WTC11 (cell line): ENCODE data around the gene CHIT1. TPM values are rescaled to one million over a fixed set of nuclear protein-coding genes. Genes with fewer than 3 reads are reported as not detected.

Experiments used
- ATAC-seq: fragments of 200-7000 bp; cut with Tn5 transposase; 2 replicates; pipeline ENCODE4 v1.10.0; 2021; ENCODE audit warnings: mild to moderate bottlenecking, moderate library complexity
- CTCF ChIA-PET: fragments of 300-600 bp; sonication (Branson Sonifier 250); formaldehyde crosslinking; loops from one replicate; lab custom pipeline; 2021; ENCODE audit warnings: antibody characterized with exemption; lab: Charles Lee
- POLR2A ChIA-PET: fragments of 350-600 bp; sonication (Branson Sonifier 250); formaldehyde crosslinking; loops from one replicate; lab custom pipeline; 2021; ENCODE audit warnings: antibody characterized with exemption; lab: Charles Lee
- DNase-seq: peaks from one replicate; pipeline ENCODE4 v3.0.0; 2021; ENCODE audit warnings: low spot score
- H3K27ac Mint-ChIP-seq: 2 replicates; pipeline ENCODE4 v1.8.0; 2021; ENCODE audit warnings: mixed read lengths
- H3K27me3 Mint-ChIP-seq: 2 replicates; pipeline ENCODE4 v1.8.0; 2021; ENCODE audit warnings: low read depth, mild to moderate bottlenecking, moderate library complexity, mixed read lengths
- H3K36me3 Mint-ChIP-seq: 2 replicates; pipeline ENCODE4 v1.8.0; 2021; ENCODE audit warnings: mixed read lengths
- H3K4me1 Mint-ChIP-seq: 2 replicates; pipeline ENCODE4 v1.8.0; 2022; ENCODE audit warnings: mixed read lengths
- H3K4me3 Mint-ChIP-seq: 2 replicates; pipeline ENCODE4 v1.8.0; 2021; ENCODE audit warnings: mild to moderate bottlenecking, moderate library complexity, mixed read lengths
- H3K9me3 Mint-ChIP-seq: 2 replicates; pipeline ENCODE4 v1.8.0; 2021; ENCODE audit warnings: mixed read lengths
- CBFB ChIP-seq: sonication (generic); formaldehyde crosslinking; IDR thresholded peaks from 2 replicates; pipeline ENCODE4 v1.8.1; 2022; ENCODE audit warnings: mild to moderate bottlenecking, low read depth, missing genetic modification reagents
- CREB1 ChIP-seq: sonication (generic); formaldehyde crosslinking; IDR thresholded peaks from 2 replicates; pipeline ENCODE4 v1.8.0; 2023; ENCODE audit warnings: mild to moderate bottlenecking, missing genetic modification reagents
- CREM ChIP-seq: sonication (generic); formaldehyde crosslinking; IDR thresholded peaks from 2 replicates; pipeline ENCODE4 v1.8.1; 2022; ENCODE audit warnings: mild to moderate bottlenecking, missing genetic modification reagents, moderate library complexity
- EMX1 ChIP-seq: fragments of 250-450 bp; sonication (Bioruptor Pico); IDR thresholded peaks from 2 replicates; pipeline ENCODE4 v1.8.0; 2021; ENCODE audit warnings: mild to moderate bottlenecking
- ETV6 ChIP-seq: sonication (generic); formaldehyde crosslinking; IDR thresholded peaks from 2 replicates; pipeline ENCODE4 v1.8.1; 2022; ENCODE audit warnings: mild to moderate bottlenecking, missing genetic modification reagents
- FOXJ3 ChIP-seq: sonication (generic); formaldehyde crosslinking; IDR thresholded peaks from 2 replicates; pipeline ENCODE4 v1.9.0; 2021; ENCODE audit warnings: missing genetic modification reagents, mild to moderate bottlenecking, borderline replicate concordance
- IRF2 ChIP-seq: sonication (generic); formaldehyde crosslinking; IDR thresholded peaks from 2 replicates; pipeline ENCODE4 v1.8.0; 2022; ENCODE audit warnings: low read depth, missing genetic modification reagents, borderline replicate concordance
- JUN ChIP-seq: sonication (generic); formaldehyde crosslinking; IDR thresholded peaks from 2 replicates; pipeline ENCODE4 v1.8.0; 2023; ENCODE audit warnings: mild to moderate bottlenecking, missing genetic modification reagents
- KAT7 ChIP-seq: sonication (generic); formaldehyde crosslinking; IDR thresholded peaks from 2 replicates; pipeline ENCODE4 v1.8.1; 2023; ENCODE audit warnings: missing genetic modification reagents, mild to moderate bottlenecking, borderline replicate concordance
- MYBL2 ChIP-seq: sonication (generic); formaldehyde crosslinking; IDR thresholded peaks from 2 replicates; pipeline ENCODE4 v1.8.1; 2023; ENCODE audit warnings: mild to moderate bottlenecking, moderate library complexity, missing genetic modification reagents
- NFATC4 ChIP-seq: fragments of 250-450 bp; sonication (Bioruptor Pico); IDR thresholded peaks from 2 replicates; pipeline ENCODE4 v1.9.0; 2021; ENCODE audit warnings: mild to moderate bottlenecking
- NR1H2 ChIP-seq: sonication (generic); formaldehyde crosslinking; IDR thresholded peaks from 2 replicates; pipeline ENCODE4 v1.9.0; 2021; ENCODE audit warnings: mild to moderate bottlenecking, moderate library complexity, missing genetic modification reagents
- TEAD1 ChIP-seq: sonication (generic); formaldehyde crosslinking; IDR thresholded peaks from 2 replicates; pipeline ENCODE4 v1.8.0; 2022; ENCODE audit warnings: mild to moderate bottlenecking, missing genetic modification reagents
- ZNF121 ChIP-seq: sonication (generic); formaldehyde crosslinking; IDR thresholded peaks from 2 replicates; pipeline ENCODE4 v1.8.0; 2023; ENCODE audit warnings: missing genetic modification reagents
- total RNA-seq: library from RNA; stranded (reverse); gene quantifications from 3 replicates; pipeline ENCODE4 v1.2.3, GENCODE V29; 2021
- TF ChIP-seq, protein P1 (sequence below): sonication (generic); formaldehyde crosslinking; IDR thresholded peaks from 2 replicates; pipeline ENCODE4 v1.8.0; 2022; ENCODE audit warnings: mild to moderate bottlenecking, missing genetic modification reagents
- TF ChIP-seq, protein P2 (sequence below): sonication (generic); formaldehyde crosslinking; IDR thresholded peaks from 2 replicates; pipeline ENCODE4 v1.8.0; 2023; ENCODE audit warnings: missing genetic modification reagents
- TF ChIP-seq, protein P3 (sequence below): sonication (generic); formaldehyde crosslinking; IDR thresholded peaks from 2 replicates; pipeline ENCODE4 v1.8.1; 2022; ENCODE audit warnings: low read depth, missing genetic modification reagents, borderline replicate concordance
- TF ChIP-seq, protein P4 (sequence below): sonication (generic); formaldehyde crosslinking; IDR thresholded peaks from 2 replicates; pipeline ENCODE4 v1.8.1; 2023; ENCODE audit warnings: mild to moderate bottlenecking, missing genetic modification reagents, moderate library complexity
- TF ChIP-seq, protein P5 (sequence below): sonication (generic); formaldehyde crosslinking; IDR thresholded peaks from 2 replicates; pipeline ENCODE4 v1.8.0; 2022; ENCODE audit warnings: missing genetic modification reagents
- TF ChIP-seq, protein P6 (sequence below): sonication (generic); formaldehyde crosslinking; IDR thresholded peaks from 2 replicates; pipeline ENCODE4 v1.8.1; 2022; ENCODE audit warnings: low read depth, mild to moderate bottlenecking, moderate library complexity, missing genetic modification reagents, borderline replicate concordance
- TF ChIP-seq, protein P7 (sequence below): sonication (generic); formaldehyde crosslinking; IDR thresholded peaks from 2 replicates; pipeline ENCODE4 v1.8.1; 2023; ENCODE audit warnings: mild to moderate bottlenecking, missing genetic modification reagents

The CHIT1 gene
- total RNA-seq, 1 experiment from 2014 or later: 0.15 TPM

DNA sequence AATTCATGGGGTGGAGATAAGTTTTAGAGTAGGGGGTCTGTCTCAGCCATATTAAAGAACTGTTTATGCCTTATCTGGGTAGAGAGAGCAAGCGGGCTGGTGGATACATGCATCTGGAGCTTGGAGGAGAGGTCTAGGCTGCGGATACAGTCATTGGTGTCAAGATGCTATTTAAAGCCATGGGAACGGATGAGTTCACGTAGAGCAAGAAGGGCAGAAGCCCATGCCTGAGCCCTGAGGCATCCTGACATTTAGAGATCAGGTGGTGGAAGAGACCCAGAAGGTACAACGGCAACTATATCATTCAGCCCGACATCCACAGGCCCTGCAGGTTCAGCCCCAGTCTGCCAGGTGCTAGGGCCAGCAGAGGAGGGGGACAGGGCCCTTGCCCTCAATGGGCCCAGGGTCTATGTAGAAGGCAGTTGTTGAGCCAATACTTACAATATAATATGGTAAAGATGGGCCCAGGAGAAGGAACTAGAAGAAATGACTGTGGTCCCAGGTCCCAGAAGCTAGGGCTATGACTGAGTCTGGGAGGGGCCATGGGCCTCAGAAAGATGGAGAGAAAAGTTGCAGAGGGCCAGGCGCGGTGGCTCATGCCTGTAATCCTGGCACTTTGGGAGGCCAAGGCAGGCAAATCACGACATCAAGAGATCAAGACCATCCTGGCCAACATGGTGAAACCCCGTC, 27.8 kb downstream of the CHIT1 start (continued):
- TF ChIP-seq, protein P1, sequence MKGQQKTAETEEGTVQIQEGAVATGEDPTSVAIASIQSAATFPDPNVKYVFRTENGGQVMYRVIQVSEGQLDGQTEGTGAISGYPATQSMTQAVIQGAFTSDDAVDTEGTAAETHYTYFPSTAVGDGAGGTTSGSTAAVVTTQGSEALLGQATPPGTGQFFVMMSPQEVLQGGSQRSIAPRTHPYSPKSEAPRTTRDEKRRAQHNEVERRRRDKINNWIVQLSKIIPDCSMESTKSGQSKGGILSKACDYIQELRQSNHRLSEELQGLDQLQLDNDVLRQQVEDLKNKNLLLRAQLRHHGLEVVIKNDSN (CRISPR knock-in tag): no peak

DNA sequence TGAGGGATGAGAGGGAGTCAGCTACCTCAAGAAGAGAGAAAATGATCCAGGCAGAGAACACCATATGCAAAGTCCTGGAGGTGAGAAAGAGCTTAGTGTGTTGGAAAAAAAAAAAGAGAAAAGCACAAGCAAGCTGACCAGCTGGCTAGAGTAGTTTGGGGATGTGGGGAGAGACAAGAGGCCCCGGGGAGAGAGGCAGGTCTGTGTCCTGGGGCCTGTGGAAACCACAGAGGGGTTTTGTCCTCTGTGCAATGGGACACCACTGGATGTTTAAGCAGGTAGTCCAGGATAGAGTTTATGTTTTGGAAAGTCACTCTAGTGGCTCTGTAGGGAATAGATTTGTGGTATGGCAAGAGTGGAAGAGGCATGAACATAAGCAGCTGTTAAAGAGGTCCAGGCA, 28.6 kb downstream of the CHIT1 start:
- CTCF ChIA-PET: interaction anchor here (0.8 to 2.3 kb wide), 4 partner anchors 15 to 83 kb away, joined by 3 to 12 read pairs (median 7); partner anchors contain the start of gene ADORA1
- TF ChIP-seq IRF2 (CRISPR knock-in tag) (no peak), NFATC4 (no peak), EMX1 (CRISPR knock-in tag) (no peak), KAT7 (no peak), CREB1 (CRISPR knock-in tag) (no peak), FOXJ3 (CRISPR knock-in tag) (no peak), CREM (no peak), CBFB (CRISPR knock-in tag) (no peak), ETV6 (CRISPR knock-in tag) (no peak), TEAD1 (CRISPR knock-in tag) (no peak), MYBL2 (CRISPR knock-in tag) (no peak), ZNF121 (CRISPR knock-in tag) (no peak), NR1H2 (CRISPR knock-in tag) (no peak), JUN (CRISPR knock-in tag) (no peak)
- TF ChIP-seq, protein P2, sequence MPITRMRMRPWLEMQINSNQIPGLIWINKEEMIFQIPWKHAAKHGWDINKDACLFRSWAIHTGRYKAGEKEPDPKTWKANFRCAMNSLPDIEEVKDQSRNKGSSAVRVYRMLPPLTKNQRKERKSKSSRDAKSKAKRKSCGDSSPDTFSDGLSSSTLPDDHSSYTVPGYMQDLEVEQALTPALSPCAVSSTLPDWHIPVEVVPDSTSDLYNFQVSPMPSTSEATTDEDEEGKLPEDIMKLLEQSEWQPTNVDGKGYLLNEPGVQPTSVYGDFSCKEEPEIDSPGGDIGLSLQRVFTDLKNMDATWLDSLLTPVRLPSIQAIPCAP (CRISPR knock-in tag): no peak
- TF ChIP-seq, protein P3, sequence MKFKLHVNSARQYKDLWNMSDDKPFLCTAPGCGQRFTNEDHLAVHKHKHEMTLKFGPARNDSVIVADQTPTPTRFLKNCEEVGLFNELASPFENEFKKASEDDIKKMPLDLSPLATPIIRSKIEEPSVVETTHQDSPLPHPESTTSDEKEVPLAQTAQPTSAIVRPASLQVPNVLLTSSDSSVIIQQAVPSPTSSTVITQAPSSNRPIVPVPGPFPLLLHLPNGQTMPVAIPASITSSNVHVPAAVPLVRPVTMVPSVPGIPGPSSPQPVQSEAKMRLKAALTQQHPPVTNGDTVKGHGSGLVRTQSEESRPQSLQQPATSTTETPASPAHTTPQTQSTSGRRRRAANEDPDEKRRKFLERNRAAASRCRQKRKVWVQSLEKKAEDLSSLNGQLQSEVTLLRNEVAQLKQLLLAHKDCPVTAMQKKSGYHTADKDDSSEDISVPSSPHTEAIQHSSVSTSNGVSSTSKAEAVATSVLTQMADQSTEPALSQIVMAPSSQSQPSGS: no peak
- TF ChIP-seq, protein P4, sequence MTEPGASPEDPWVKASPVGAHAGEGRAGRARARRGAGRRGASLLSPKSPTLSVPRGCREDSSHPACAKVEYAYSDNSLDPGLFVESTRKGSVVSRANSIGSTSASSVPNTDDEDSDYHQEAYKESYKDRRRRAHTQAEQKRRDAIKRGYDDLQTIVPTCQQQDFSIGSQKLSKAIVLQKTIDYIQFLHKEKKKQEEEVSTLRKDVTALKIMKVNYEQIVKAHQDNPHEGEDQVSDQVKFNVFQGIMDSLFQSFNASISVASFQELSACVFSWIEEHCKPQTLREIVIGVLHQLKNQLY (CRISPR knock-in tag): no peak
- TF ChIP-seq, protein P5, sequence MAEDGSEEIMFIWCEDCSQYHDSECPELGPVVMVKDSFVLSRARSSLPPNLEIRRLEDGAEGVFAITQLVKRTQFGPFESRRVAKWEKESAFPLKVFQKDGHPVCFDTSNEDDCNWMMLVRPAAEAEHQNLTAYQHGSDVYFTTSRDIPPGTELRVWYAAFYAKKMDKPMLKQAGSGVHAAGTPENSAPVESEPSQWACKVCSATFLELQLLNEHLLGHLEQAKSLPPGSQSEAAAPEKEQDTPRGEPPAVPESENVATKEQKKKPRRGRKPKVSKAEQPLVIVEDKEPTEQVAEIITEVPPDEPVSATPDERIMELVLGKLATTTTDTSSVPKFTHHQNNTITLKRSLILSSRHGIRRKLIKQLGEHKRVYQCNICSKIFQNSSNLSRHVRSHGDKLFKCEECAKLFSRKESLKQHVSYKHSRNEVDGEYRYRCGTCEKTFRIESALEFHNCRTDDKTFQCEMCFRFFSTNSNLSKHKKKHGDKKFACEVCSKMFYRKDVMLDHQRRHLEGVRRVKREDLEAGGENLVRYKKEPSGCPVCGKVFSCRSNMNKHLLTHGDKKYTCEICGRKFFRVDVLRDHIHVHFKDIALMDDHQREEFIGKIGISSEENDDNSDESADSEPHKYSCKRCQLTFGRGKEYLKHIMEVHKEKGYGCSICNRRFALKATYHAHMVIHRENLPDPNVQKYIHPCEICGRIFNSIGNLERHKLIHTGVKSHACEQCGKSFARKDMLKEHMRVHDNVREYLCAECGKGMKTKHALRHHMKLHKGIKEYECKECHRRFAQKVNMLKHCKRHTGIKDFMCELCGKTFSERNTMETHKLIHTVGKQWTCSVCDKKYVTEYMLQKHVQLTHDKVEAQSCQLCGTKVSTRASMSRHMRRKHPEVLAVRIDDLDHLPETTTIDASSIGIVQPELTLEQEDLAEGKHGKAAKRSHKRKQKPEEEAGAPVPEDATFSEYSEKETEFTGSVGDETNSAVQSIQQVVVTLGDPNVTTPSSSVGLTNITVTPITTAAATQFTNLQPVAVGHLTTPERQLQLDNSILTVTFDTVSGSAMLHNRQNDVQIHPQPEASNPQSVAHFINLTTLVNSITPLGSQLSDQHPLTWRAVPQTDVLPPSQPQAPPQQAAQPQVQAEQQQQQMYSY (CRISPR knock-in tag): no peak
- TF ChIP-seq, protein P6, sequence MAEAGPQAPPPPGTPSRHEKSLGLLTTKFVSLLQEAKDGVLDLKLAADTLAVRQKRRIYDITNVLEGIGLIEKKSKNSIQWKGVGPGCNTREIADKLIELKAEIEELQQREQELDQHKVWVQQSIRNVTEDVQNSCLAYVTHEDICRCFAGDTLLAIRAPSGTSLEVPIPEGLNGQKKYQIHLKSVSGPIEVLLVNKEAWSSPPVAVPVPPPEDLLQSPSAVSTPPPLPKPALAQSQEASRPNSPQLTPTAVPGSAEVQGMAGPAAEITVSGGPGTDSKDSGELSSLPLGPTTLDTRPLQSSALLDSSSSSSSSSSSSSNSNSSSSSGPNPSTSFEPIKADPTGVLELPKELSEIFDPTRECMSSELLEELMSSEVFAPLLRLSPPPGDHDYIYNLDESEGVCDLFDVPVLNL (CRISPR knock-in tag): no peak
- TF ChIP-seq, protein P7, sequence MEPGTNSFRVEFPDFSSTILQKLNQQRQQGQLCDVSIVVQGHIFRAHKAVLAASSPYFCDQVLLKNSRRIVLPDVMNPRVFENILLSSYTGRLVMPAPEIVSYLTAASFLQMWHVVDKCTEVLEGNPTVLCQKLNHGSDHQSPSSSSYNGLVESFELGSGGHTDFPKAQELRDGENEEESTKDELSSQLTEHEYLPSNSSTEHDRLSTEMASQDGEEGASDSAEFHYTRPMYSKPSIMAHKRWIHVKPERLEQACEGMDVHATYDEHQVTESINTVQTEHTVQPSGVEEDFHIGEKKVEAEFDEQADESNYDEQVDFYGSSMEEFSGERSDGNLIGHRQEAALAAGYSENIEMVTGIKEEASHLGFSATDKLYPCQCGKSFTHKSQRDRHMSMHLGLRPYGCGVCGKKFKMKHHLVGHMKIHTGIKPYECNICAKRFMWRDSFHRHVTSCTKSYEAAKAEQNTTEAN (CRISPR knock-in tag): no peak
- POLR2A ChIA-PET: no interaction called here

More for the DNA sequence above, 28.6 kb downstream of the CHIT1 start:
- H3K9me3 Mint-ChIP-seq: peaks cover 6% of the 10 kb centered on the region; the same call in 1 of the 2 replicates
- no peak overlapping the region for H3K4me3 Mint-ChIP-seq
- DNase-seq: no peak
- no peak for ATAC-seq
- H3K36me3 Mint-ChIP-seq: no peaks in the 10 kb centered on the region
- H3K27me3 Mint-ChIP-seq: peaks cover 3% of the 10 kb centered on the region; the same call in 1 of the 2 replicates
- no peaks in the 10 kb centered on the region for H3K4me1 Mint-ChIP-seq
- H3K27ac Mint-ChIP-seq: no peak overlapping the region
